PC-9 (cell line): ENCODE data around the gene DMWD.

Experiments used
- EZH2 ChIP-seq: fragments of 200-600 bp; sonication (generic); IDR thresholded peaks from 2 replicates; pipeline ENCODE4 v1.8.0; 2017; ENCODE audit warnings: antibody characterized with exemption, low read depth
- TF ChIP-seq, protein P1 (sequence below): fragments of 200-600 bp; sonication (generic); conservative IDR thresholded peaks from 2 replicates; pipeline ENCODE4 v1.6.1; 2017; ENCODE audit warnings: mixed run types, antibody characterized with exemption, mild to moderate bottlenecking, moderate library complexity

DNA sequence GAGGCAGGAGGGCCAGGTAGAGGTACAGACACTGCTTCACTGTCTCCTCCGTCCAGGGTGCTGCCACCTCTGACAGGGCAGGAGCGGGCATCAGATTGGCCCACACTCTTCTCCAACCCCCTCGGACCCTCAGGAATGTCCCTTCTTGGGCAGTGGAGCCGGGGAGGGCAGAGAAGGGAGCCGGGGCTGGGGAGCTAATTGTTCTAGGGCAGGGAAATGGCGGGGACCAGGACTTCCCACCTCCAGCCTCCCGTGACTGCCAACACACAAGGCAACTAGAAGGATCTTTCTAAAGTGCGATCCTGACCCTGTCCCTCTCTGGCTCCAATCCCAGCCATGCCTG, 32.6 kb upstream of the DMWD start:
- TF ChIP-seq, protein P1, sequence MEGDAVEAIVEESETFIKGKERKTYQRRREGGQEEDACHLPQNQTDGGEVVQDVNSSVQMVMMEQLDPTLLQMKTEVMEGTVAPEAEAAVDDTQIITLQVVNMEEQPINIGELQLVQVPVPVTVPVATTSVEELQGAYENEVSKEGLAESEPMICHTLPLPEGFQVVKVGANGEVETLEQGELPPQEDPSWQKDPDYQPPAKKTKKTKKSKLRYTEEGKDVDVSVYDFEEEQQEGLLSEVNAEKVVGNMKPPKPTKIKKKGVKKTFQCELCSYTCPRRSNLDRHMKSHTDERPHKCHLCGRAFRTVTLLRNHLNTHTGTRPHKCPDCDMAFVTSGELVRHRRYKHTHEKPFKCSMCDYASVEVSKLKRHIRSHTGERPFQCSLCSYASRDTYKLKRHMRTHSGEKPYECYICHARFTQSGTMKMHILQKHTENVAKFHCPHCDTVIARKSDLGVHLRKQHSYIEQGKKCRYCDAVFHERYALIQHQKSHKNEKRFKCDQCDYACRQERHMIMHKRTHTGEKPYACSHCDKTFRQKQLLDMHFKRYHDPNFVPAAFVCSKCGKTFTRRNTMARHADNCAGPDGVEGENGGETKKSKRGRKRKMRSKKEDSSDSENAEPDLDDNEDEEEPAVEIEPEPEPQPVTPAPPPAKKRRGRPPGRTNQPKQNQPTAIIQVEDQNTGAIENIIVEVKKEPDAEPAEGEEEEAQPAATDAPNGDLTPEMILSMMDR: no peak
- TF ChIP-seq EZH2: no peak
